ENCODE data around the gene PITX3.
"Not testable (repeated sequence)": the region's sequence is repeated elsewhere in the genome, so short reads cannot be mapped to it uniquely, and the experiment has no call there.

Gene PITX3

GRCh38 chr10:102230264-102230860 lies 10.9 kb downstream of the PITX3 start:
- in situ Hi-C loops (cut with MboI; ENCODE audit: low sequenced_read_pairs), result loop anchor here (25.0 kb wide), 1 partner anchor 132 kb away; no protein-coding TSS in a partner anchor

- in situ Hi-C loops (cut with MboI; ENCODE audit: low sequenced_read_pairs), result loop anchor here (25.0 kb wide), 1 partner anchor 132 kb away; no protein-coding TSS in a partner anchor
Observed at GRCh38 chr10:102229810-102230263, 11.5 kb downstream of the PITX3 start.

- in situ Hi-C loops (cut with MboI; ENCODE audit: low sequenced_read_pairs), result loop anchor here (25.0 kb wide), 1 partner anchor 135 kb away; no protein-coding TSS in a partner anchor
Observed at GRCh38 chr10:102227050-102227449, 14.3 kb downstream of the PITX3 start.

GRCh38 chr10:102226542-102226870 lies 14.8 kb downstream of the PITX3 start:
- in situ Hi-C loops (cut with MboI; ENCODE audit: low sequenced_read_pairs), result loop anchor here (25.0 kb wide), 1 partner anchor 136 kb away; no protein-coding TSS in a partner anchor

GRCh38 chr10:102225646-102226541 lies 15.4 kb downstream of the PITX3 start, which contains the start of gene ELOVL3:
Gene ELOVL3 (plus strand): TSS chr10:102226299. CDS start chr10:102226549, 250 bp downstream.
- in situ Hi-C loops (cut with MboI; ENCODE audit: low sequenced_read_pairs), result loop anchor here (25.0 kb wide), 1 partner anchor 136 kb away; no protein-coding TSS in a partner anchor

- in situ Hi-C loops (cut with MboI; ENCODE audit: low sequenced_read_pairs), result no loop called here
Observed at GRCh38 chr10:102222797-102223196, 18.5 kb downstream of the PITX3 start.

GRCh38 chr10:102220612-102221011 lies 20.7 kb downstream of the PITX3 start:
- in situ Hi-C loops (cut with MboI; ENCODE audit: low sequenced_read_pairs), result no loop called here

- in situ Hi-C loops (cut with MboI; ENCODE audit: low sequenced_read_pairs), result no loop called here
Observed at GRCh38 chr10:102219370-102219769, 21.9 kb downstream of the PITX3 start.

GRCh38 chr10:102213599-102213998 lies 27.7 kb downstream of the PITX3 start:
- in situ Hi-C loops (cut with MboI; ENCODE audit: low sequenced_read_pairs), result not testable (repeated sequence)

- in situ Hi-C loops (cut with MboI; ENCODE audit: low sequenced_read_pairs), result no loop called here
Observed at GRCh38 chr10:102211615-102212299, 29.6 kb downstream of the PITX3 start.

GRCh38 chr10:102208311-102209035 lies 32.8 kb downstream of the PITX3 start:
- in situ Hi-C loops (cut with MboI; ENCODE audit: low sequenced_read_pairs), result no loop called here

- in situ Hi-C loops (cut with MboI; ENCODE audit: low sequenced_read_pairs), result no loop called here
Observed at GRCh38 chr10:102202386-102202785, 38.9 kb downstream of the PITX3 start.

- in situ Hi-C loops (cut with MboI; ENCODE audit: low sequenced_read_pairs), result no loop called here
Observed at GRCh38 chr10:102200751-102201640, 40.3 kb downstream of the PITX3 start.

GRCh38 chr10:102198027-102198426 lies 43.3 kb downstream of the PITX3 start:
- in situ Hi-C loops (cut with MboI; ENCODE audit: low sequenced_read_pairs), result no loop called here

- in situ Hi-C loops (cut with MboI; ENCODE audit: low sequenced_read_pairs), result no loop called here
Observed at GRCh38 chr10:102196893-102197292, 44.4 kb downstream of the PITX3 start.

- in situ Hi-C loops (cut with MboI; ENCODE audit: low sequenced_read_pairs), result no loop called here
Observed at GRCh38 chr10:102195296-102195870, 45.9 kb downstream of the PITX3 start.

- in situ Hi-C loops (cut with MboI; ENCODE audit: low sequenced_read_pairs), result no loop called here
Observed at GRCh38 chr10:102191956-102192355, 49.4 kb downstream of the PITX3 start.

- in situ Hi-C loops (cut with MboI; ENCODE audit: low sequenced_read_pairs), result not testable (repeated sequence)
Observed at GRCh38 chr10:102188941-102189898, 52.1 kb downstream of the PITX3 start.
